Measurements from ENCODE around the gene CASR.
A peak's percentile ranks its signal among the peaks of the same experiment; 100 is the strongest.

CASR gene

DNA sequence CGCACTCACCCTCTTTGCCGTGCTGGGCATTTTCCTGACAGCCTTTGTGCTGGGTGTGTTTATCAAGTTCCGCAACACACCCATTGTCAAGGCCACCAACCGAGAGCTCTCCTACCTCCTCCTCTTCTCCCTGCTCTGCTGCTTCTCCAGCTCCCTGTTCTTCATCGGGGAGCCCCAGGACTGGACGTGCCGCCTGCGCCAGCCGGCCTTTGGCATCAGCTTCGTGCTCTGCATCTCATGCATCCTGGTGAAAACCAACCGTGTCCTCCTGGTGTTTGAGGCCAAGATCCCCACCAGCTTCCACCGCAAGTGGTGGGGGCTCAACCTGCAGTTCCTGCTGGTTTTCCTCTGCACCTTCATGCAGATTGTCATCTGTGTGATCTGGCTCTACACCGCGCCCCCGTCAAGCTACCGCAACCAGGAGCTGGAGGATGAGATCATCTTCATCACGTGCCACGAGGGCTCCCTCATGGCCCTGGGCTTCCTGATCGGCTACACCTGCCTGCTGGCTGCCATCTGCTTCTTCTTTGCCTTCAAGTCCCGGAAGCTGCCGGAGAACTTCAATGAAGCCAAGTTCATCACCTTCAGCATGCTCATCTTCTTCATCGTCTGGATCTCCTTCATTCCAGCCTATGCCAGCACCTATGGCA is 100.5 kb downstream of the CASR start:
- no peak overlapping the region for H3K4me3 Mint-ChIP-seq
- ATAC-seq (ENCODE audit: low read depth) = no peak
- no peak overlapping the region for H3K27ac Mint-ChIP-seq
- no peak for DNase-seq (ENCODE audit: low spot score in 2 of 2)
- peaks cover 4% of the 10 kb centered on the region for H3K27me3 Mint-ChIP-seq
- no peaks in the 10 kb centered on the region for H3K36me3 Mint-ChIP-seq
- H3K9me3 Mint-ChIP-seq = no peaks in the 10 kb centered on the region
- H3K4me1 Mint-ChIP-seq = no peaks in the 10 kb centered on the region

DNA sequence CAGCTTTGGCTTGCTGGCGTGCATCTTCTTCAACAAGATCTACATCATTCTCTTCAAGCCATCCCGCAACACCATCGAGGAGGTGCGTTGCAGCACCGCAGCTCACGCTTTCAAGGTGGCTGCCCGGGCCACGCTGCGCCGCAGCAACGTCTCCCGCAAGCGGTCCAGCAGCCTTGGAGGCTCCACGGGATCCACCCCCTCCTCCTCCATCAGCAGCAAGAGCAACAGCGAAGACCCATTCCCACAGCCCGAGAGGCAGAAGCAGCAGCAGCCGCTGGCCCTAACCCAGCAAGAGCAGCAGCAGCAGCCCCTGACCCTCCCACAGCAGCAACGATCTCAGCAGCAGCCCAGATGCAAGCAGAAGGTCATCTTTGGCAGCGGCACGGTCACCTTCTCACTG is 101.0 kb downstream of the CASR start:
- Mint-ChIP-seq H3K27ac (no peak overlapping the region), H3K4me1 (no peaks in the 10 kb centered on the region), H3K36me3 (no peaks in the 10 kb centered on the region), H3K4me3 (no peak overlapping the region), H3K9me3 (no peaks in the 10 kb centered on the region), H3K27me3 (peaks cover 5% of the 10 kb centered on the region)
- no peak for DNase-seq (ENCODE audit: low spot score in 2 of 2)
- ATAC-seq (ENCODE audit: low read depth) = no peak

DNA sequence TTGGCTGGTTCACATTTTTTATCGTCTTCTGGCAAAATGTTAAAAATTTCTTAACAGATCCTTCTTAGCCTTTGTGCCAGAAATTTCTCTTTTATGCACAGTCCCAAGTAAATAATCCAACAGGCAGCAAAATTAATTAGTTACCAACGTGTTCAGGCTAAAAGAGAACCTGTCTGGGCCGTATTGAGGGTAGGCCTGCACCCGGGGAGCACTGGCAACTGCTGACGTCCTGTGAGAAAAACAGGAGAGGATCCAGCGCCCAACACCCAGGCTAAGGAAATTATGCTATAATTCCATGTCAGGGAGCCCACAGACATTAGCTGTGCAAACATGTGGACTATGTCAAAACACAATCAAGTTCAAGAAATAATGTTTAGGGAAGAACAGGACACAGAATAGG is 110.9 kb downstream of the CASR start:
- Mint-ChIP-seq H3K27me3 (no peaks in the 10 kb centered on the region), H3K4me1 (peaks cover 8% of the 10 kb centered on the region), H3K9me3 (no peaks in the 10 kb centered on the region), H3K27ac (no peak overlapping the region), H3K36me3 (no peaks in the 10 kb centered on the region), H3K4me3 (no peak overlapping the region)
- no peak for DNase-seq (ENCODE audit: low spot score in 2 of 2)
- ATAC-seq (ENCODE audit: low read depth) = no peak

DNA sequence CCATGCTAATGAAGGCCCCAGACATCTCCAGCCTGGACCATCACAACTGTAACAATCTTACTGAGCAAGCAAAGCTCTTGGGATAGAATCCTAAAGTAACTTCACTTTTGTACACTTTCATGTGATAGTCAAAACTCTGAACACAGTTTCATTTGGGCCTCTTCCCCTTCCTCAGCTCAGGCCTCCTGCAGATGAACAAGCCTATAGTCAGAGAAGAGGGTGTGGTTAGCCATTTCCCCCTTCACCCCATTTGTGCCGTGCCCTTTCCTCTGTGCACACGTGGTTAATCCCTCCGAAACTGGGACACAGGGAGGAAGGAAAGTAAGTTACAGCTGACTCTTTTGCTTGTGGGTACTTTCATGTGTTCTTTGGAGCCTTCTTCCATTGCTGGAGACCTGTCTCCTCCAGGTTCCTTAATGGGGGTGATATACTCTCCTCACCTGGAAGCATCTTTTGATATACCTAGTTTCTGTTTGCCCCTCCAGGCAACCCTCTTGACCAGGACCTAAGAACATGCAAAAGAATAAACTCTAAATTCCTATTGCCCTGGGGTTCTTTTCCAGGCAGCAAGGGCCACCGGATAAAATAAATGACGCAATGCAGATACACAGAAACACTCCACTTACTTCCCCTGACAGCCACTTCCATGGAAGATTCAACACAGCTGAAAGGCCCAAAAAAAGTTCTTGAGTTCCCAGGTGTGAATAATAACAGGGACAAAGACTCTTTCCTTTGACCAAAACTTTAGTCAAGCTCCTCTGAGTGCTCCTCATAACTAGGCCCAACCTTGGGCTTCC is 112.0 kb downstream of the CASR start:
- no peak overlapping the region for H3K4me3 Mint-ChIP-seq

DNA sequence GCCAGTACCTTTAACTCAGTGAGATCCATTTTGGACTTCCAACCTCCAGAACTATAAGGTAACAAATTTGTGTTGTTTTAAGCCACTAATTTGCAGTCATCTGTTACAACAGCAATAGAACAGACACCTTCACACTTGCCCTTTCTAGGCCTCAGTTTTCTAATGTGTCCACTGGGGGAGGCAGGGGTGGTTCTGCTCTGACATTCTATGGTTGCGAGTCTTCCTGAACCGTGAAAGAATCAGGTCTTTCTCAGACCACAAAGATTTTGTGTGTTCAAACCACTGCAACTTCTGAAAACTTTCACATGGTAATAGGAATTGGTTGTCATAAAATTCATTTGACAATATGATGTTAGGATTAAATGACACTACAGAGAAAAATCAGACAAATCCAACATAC is 114.8 kb downstream of the CASR start:
- H3K27ac Mint-ChIP-seq = peak overlapping the region; percentile 7
- ATAC-seq (ENCODE audit: low read depth) = peak; percentile 63

More for the DNA sequence above, 112.0 kb downstream of the CASR start:
- Mint-ChIP-seq H3K27me3 (no peaks in the 10 kb centered on the region), H3K4me1 (peaks cover 8% of the 10 kb centered on the region), H3K36me3 (peaks cover 2% of the 10 kb centered on the region), H3K27ac (no peak overlapping the region), H3K9me3 (peaks cover 2% of the 10 kb centered on the region)
- ATAC-seq (ENCODE audit: low read depth) = peak; percentile 59
- DNase-seq (ENCODE audit: low spot score in 2 of 2) = no peak

DNA sequence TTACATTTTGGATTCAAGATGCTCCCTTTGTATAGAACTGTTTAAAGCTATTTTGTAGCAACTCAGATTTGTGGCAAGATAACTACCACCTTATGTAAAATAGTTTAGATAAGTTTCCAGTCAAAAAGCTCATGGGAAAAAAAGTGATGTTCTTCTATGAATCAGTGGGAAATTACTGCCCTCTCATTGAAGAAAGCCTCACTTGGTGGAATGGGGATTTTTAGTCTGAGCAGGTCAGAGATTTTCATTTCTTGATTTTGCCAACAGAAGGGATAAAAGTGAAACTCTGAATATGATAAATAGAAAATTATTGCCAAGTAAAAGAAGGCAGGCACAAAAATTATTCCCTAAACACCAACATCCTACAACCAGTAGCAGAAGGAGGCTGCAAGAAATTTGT is 115.7 kb downstream of the CASR start:
- Mint-ChIP-seq H3K36me3 (peaks cover 2% of the 10 kb centered on the region), H3K9me3 (peaks cover 3% of the 10 kb centered on the region), H3K27me3 (no peaks in the 10 kb centered on the region), H3K4me1 (peaks cover 8% of the 10 kb centered on the region), H3K4me3 (no peak overlapping the region), H3K27ac (no peak overlapping the region)
- no peak for DNase-seq (ENCODE audit: low spot score in 2 of 2)
- no peak for ATAC-seq (ENCODE audit: low read depth)

More for the DNA sequence above, 114.8 kb downstream of the CASR start:
- H3K4me3 Mint-ChIP-seq = no peak overlapping the region
- H3K9me3 Mint-ChIP-seq = peaks cover 3% of the 10 kb centered on the region
- no peaks in the 10 kb centered on the region for H3K27me3 Mint-ChIP-seq
- no peak for DNase-seq (ENCODE audit: low spot score in 2 of 2)
- H3K4me1 Mint-ChIP-seq = peaks cover 8% of the 10 kb centered on the region
- H3K36me3 Mint-ChIP-seq = peaks cover 2% of the 10 kb centered on the region

DNA sequence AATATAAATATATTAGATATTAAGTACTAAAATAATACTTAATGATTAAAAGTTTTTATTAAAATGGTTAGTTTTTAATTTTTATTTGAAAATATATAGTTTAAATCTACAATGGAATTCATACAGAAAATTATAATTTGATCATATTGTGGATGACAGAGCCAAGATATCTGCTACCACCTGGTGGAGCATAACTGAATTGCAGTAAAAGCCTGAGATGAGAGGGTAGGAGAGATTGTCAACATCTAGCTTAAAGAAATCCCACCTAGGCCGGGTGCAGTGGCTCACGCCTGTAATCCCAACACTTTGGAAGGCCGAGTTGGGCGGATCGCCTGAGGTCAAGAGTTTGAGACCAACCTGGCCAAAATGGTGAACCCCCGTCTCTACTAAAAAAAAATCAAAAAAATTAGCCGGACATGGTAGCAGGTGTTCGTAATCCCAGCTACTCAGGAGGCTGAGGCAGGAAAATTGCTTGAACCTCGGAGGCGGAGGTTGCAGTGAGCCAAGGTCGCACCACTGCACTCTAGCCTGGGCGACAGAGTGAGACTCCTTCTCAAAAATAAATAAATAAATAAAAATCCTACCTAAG is 116.5 kb downstream of the CASR start:
- no peak overlapping the region for H3K27ac Mint-ChIP-seq
- no peak for DNase-seq (ENCODE audit: low spot score in 2 of 2)
- no peak overlapping the region for H3K4me3 Mint-ChIP-seq
- ATAC-seq (ENCODE audit: low read depth) = no peak
- H3K9me3 Mint-ChIP-seq = peaks cover 3% of the 10 kb centered on the region
- H3K4me1 Mint-ChIP-seq = peaks cover 8% of the 10 kb centered on the region
- H3K36me3 Mint-ChIP-seq = peaks cover 2% of the 10 kb centered on the region
- H3K27me3 Mint-ChIP-seq = peaks cover 1% of the 10 kb centered on the region

DNA sequence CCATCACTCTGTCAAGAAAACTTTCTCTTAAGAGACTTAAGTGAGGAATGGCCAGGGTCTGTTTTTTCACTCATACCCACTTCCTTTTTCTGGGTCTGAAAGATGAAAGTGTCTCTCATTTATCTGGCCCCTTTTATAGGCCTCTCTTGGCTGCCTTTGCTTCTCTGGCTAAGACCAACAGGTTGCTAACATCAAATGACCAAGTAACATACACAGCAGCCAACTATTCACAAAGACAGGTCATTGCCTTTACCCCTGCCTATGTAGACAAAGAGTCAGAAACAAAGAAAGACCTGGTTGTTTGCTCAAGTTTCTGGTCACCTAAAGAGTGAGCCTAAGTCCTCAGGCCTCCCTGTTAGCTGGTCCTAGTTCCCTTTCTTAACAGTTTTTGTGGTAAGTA is 117.6 kb downstream of the CASR start:
- ATAC-seq (ENCODE audit: low read depth) = no peak
- H3K36me3 Mint-ChIP-seq = peaks cover 2% of the 10 kb centered on the region
- H3K27ac Mint-ChIP-seq = no peak overlapping the region
- H3K27me3 Mint-ChIP-seq = peaks cover 1% of the 10 kb centered on the region
- peaks cover 3% of the 10 kb centered on the region for H3K9me3 Mint-ChIP-seq
- no peak for DNase-seq (ENCODE audit: low spot score in 2 of 2)
- H3K4me3 Mint-ChIP-seq = no peak overlapping the region
- peaks cover 8% of the 10 kb centered on the region for H3K4me1 Mint-ChIP-seq

DNA sequence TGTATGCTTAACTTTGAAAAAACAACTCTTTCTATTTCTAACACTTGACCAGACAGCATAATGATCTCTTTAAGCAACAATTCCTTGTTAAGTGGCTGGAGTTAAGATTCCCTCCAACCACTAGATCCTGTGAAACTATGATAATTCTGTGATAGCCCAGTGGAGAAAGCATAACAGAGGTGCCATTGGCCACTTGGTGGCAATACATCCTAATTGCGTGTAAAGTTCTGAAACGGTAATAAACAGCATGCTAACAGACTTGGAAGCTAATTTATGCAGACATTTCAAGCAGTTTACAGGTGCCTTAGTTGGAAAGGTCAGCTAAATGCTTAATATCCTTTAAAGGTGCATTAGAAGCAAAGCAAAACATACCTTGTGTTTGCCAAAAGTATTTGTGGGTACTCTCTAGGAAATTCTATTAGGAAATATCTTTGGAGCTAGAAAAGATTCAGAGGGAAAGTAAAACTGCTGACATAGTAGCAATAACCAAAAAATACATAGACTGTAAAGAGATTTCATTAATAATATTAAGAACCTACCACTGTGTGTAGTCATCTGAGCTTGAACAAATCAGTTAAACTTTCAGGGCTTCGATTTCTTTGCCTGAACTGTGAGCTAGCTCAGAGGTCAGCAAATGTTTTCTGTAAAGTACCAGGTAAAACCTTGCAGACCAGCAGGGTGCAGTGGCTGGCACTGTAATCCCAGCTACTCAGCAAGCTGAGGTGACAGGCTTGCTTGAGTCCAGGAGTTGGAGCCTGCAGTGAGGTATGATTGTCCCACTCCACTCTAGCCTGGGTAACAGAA is 122.6 kb downstream of the CASR start:
- Mint-ChIP-seq H3K27me3 (peaks cover 1% of the 10 kb centered on the region), H3K4me3 (no peak overlapping the region), H3K4me1 (peaks cover 6% of the 10 kb centered on the region), H3K27ac (no peak overlapping the region), H3K36me3 (no peaks in the 10 kb centered on the region), H3K9me3 (no peaks in the 10 kb centered on the region)
- no peak for DNase-seq (ENCODE audit: low spot score in 2 of 2)
- ATAC-seq (ENCODE audit: low read depth) = peak; percentile 39

DNA sequence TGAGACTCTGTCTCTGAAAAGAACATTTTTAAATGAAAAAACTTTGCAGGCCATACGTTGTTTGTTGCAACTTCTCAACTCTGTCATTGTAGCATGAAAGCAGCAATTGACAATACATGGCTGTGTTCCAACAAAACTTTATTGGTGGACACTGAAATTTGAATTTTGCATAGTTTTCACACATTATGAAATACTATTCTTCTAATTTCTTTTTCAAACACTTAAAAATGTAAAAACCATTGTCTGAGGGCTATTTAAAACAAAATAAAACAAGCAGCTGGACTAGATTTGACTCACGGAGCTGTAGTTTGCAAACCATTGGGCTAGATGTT is 123.1 kb downstream of the CASR start:
- Mint-ChIP-seq H3K27me3 (peaks cover 1% of the 10 kb centered on the region), H3K27ac (no peak overlapping the region), H3K9me3 (no peaks in the 10 kb centered on the region), H3K4me1 (peaks cover 6% of the 10 kb centered on the region), H3K36me3 (no peaks in the 10 kb centered on the region), H3K4me3 (no peak overlapping the region)
- no peak for ATAC-seq (ENCODE audit: low read depth)
- DNase-seq (ENCODE audit: low spot score in 2 of 2) = no peak

DNA sequence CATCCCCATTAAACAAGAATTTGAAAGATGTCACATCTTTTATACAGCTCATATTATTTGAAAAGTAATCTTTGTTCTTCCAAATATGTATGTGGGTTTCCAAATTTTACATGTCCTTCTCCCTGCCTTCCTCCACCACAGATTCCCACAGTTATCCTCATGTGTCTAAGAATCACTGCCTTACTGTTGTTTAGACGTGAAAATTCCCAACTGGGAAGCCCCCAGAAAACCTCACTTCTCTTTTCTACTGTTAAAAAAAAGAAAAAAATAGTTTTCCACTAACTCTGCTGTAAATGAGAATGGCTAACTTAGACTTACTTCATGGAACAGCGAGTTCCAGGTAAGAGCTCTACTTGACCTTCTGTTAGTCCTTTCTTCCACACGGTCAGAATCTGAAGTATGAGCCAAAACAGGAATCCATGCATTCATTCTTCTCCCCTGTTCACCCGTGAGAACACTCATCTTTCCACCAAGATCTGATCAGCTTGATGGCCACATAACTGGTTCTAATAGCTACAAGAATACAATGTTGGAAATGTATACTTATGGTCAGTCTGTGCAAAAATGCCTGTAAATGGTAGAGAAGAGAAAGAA is 123.7 kb downstream of the CASR start:
- no peak overlapping the region for H3K4me3 Mint-ChIP-seq
- H3K36me3 Mint-ChIP-seq = no peaks in the 10 kb centered on the region
- no peak overlapping the region for H3K27ac Mint-ChIP-seq
- DNase-seq (ENCODE audit: low spot score in 2 of 2) (no peak), ATAC-seq (ENCODE audit: low read depth) (no peak)
- H3K9me3 Mint-ChIP-seq = no peaks in the 10 kb centered on the region
- H3K27me3 Mint-ChIP-seq = peaks cover 1% of the 10 kb centered on the region
- H3K4me1 Mint-ChIP-seq = peaks cover 6% of the 10 kb centered on the region

DNA sequence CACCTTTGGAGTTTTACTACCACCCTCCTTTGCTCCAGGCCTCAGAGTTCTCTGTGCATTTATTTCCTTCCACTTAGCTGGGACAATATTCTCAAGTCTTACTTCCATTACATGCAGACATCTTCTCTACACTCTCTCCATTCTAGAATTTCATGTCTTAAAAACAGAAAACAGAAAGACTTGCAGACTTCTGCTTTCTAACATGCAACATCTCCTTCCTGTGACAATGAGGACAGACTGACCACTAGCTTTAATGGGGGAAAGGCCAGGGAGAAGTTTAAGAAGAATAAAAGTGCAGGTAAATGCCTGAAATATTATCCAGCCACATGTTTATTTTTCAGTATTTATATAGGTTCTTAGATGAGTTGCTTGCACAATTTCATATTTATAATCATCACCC is 124.5 kb downstream of the CASR start:
- H3K4me1 Mint-ChIP-seq = peaks cover 6% of the 10 kb centered on the region
- peaks cover 1% of the 10 kb centered on the region for H3K27me3 Mint-ChIP-seq
- no peak for ATAC-seq (ENCODE audit: low read depth)
- no peaks in the 10 kb centered on the region for H3K36me3 Mint-ChIP-seq
- H3K27ac Mint-ChIP-seq = no peak overlapping the region
- DNase-seq (ENCODE audit: low spot score in 2 of 2) = no peak
- no peaks in the 10 kb centered on the region for H3K9me3 Mint-ChIP-seq
- H3K4me3 Mint-ChIP-seq = no peak overlapping the region

DNA sequence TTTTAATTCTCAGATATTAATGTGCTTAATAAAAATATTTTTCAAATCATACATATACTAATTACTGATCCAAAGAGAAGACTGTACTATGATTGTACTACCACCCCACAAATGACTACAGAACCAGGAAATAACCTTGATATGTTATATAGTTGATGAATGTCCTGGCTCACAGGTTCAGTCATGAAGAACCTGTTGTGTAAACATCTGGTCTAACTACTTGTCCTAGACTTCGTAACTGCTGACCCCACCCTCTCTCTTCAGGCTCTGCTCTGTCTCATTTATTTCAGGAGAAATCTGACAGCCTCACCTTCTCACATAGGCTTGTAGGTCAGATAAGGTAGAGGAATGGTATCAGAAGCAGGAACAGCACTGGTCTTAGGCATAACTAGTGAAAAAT is 126.9 kb downstream of the CASR start:
- Mint-ChIP-seq H3K36me3 (no peaks in the 10 kb centered on the region), H3K4me3 (no peak overlapping the region), H3K4me1 (peaks cover 6% of the 10 kb centered on the region), H3K27ac (no peak overlapping the region), H3K27me3 (peaks cover under 1% of the 10 kb centered on the region), H3K9me3 (no peaks in the 10 kb centered on the region)
- no peak for ATAC-seq (ENCODE audit: low read depth)
- no peak for DNase-seq (ENCODE audit: low spot score in 2 of 2)

DNA sequence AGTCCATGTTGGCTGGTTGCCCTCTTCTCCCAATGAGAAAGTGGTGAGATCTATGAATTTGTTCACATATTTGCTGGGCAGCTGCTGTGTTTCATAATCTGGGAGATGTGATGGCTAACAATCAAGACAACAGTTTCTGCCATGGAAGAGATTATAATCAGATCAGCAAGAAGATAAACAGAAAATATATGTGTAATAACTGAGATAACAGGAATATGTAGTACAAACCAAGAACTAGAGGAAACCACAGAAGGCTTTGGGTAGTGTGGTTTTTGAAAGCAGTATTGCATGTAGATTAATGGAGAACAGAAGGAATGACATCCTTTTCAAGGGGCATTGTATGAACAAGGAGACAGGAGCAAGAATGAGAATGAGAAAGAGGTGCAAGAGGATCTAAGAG is 129.4 kb downstream of the CASR start:
- Mint-ChIP-seq H3K4me3 (no peak overlapping the region), H3K4me1 (peaks cover 3% of the 10 kb centered on the region), H3K27ac (no peak overlapping the region), H3K9me3 (no peaks in the 10 kb centered on the region), H3K36me3 (no peaks in the 10 kb centered on the region), H3K27me3 (peaks cover 4% of the 10 kb centered on the region)
- ATAC-seq (ENCODE audit: low read depth) (no peak), DNase-seq (ENCODE audit: low spot score in 2 of 2) (no peak)

Data from memory B cell (primary cell).